HG03025 (cell line): ENCODE data around the gene KLHL11.

Experiments used
- ATAC-seq: cut with Tn5 transposase; IDR thresholded peaks from one replicate; pipeline ENCODE4 v1.9.1; 2021; ENCODE audit warnings: mild to moderate bottlenecking, moderate library complexity; ENCODE audit not compliant: unreplicated experiment, low FRiP score

KLHL11 gene

GRCh38 chr17:41812381-41813151 is 52.7 kb downstream of the KLHL11 start, which contains the start of gene FKBP10:
TSS of gene FKBP10 (plus strand) at chr17:41813004. CDS start at chr17:41813035, 31 bp downstream.
- ATAC-seq = no peak

- ATAC-seq = no peak
These were observed 53.5 kb downstream of the KLHL11 start, which contains the start of gene P3H4 for GRCh38 chr17:41811549-41812380. TSS of gene P3H4 (minus strand) at chr17:41811949. CDS start at chr17:41811915, 34 bp downstream.

GRCh38 chr17:41810659-41811548 is 54.3 kb downstream of the KLHL11 start:
- no peak for ATAC-seq

GRCh38 chr17:41806685-41807445 is 58.4 kb downstream of the KLHL11 start:
- ATAC-seq = no peak
